ENCODE data around the gene CAMK1D. TPM values are rescaled to one million over a fixed set of nuclear protein-coding genes. Genes with fewer than 3 reads are reported as not detected.

Gene CAMK1D
- total RNA-seq, 4 donors from 2014 or later, result 29.7 to 36.7 (median 33.3) TPM

GRCh38 chr10:12622691-12623090, 273.3 kb downstream of the CAMK1D start:
- H3K4me3 ChIP-seq (ENCODE audit: low read depth, poor library complexity, severe bottlenecking), result no peak overlapping the region
- 90 to 91% methylated on average over 11 of the region's 11 CpGs for WGBS, 2 donors
- DNase-seq (ENCODE audit: low spot score in 2 of 2), result no peak
- TF ChIP-seq POLR2A (IDR thresholded peaks at IDR 0.05), result no peak
- TF ChIP-seq CTCF (IDR thresholded peaks at IDR 0.05), result no peak
- intact Hi-C loops (cut with DNase I; ENCODE audit: low total_unique reads), result no loop called here

- intact Hi-C loops (cut with DNase I; ENCODE audit: low total_unique reads), result no loop called here
- WGBS, 2 donors, result 78 to 87% methylated on average over 12 of the region's 12 CpGs
- TF ChIP-seq CTCF (IDR thresholded peaks at IDR 0.05), result no peak
- no peak for TF ChIP-seq POLR2A (IDR thresholded peaks at IDR 0.05)
Measured at GRCh38 chr10:12625393-12626023, 276.2 kb downstream of the CAMK1D start.

GRCh38 chr10:12628153-12628552, 278.8 kb downstream of the CAMK1D start:
- TF ChIP-seq POLR2A (IDR thresholded peaks at IDR 0.05) (no peak), CTCF (IDR thresholded peaks at IDR 0.05) (no peak)
- DNase-seq (ENCODE audit: low spot score in 2 of 2), result no peak
- 97 to 99% methylated on average over 2 of the region's 2 CpGs for WGBS, 2 donors
- intact Hi-C loops (cut with DNase I; ENCODE audit: low total_unique reads), result no loop called here
- H3K4me3 ChIP-seq (ENCODE audit: low read depth, poor library complexity, severe bottlenecking), result no peak overlapping the region

More at GRCh38 chr10:12625393-12626023, 276.2 kb downstream of the CAMK1D start:
- H3K4me3 ChIP-seq (ENCODE audit: low read depth, poor library complexity, severe bottlenecking), result no peak overlapping the region
- peak in 1 of 2 donors; percentile 70 for DNase-seq (ENCODE audit: low spot score in 2 of 2)

GRCh38 chr10:12628964-12629766, 279.8 kb downstream of the CAMK1D start:
- intact Hi-C loops (cut with DNase I; ENCODE audit: low total_unique reads), result no loop called here
- 49 to 54% methylated on average over 10 of the region's 10 CpGs for WGBS, 2 donors
- peak in 1 of 2 donors; percentile 66 for DNase-seq (ENCODE audit: low spot score in 2 of 2)
- no peak overlapping the region for H3K4me3 ChIP-seq (ENCODE audit: low read depth, poor library complexity, severe bottlenecking)
- TF ChIP-seq POLR2A (IDR thresholded peaks at IDR 0.05) (no peak), CTCF (IDR thresholded peaks at IDR 0.05) (no peak)

GRCh38 chr10:12629767-12630165, 280.4 kb downstream of the CAMK1D start:
- TF ChIP-seq CTCF (IDR thresholded peaks at IDR 0.05), result no peak
- TF ChIP-seq POLR2A (IDR thresholded peaks at IDR 0.05), result no peak
- intact Hi-C loops (cut with DNase I; ENCODE audit: low total_unique reads), result no loop called here
- DNase-seq (ENCODE audit: low spot score in 2 of 2), result no peak
- H3K4me3 ChIP-seq (ENCODE audit: low read depth, poor library complexity, severe bottlenecking), result no peak overlapping the region
- WGBS, 2 donors, result 76 to 86% methylated on average over 5 of the region's 5 CpGs
